Measurements from ENCODE around the gene RGS8.
A peak's percentile ranks its signal among the peaks of the same experiment; 100 is the strongest.

GRCh38 chr1:182703539-182703938, 19.2 kb upstream of the RGS8 start:
- TF ChIP-seq CTCF (IDR thresholded peaks at IDR 0.05) (no peak), GABPA (IDR thresholded peaks at IDR 0.05; ENCODE audit: low read depth) (no peak), RAD21 (IDR thresholded peaks at IDR 0.05; ENCODE audit: low read length) (peak; percentile 7)

All from SK-N-SH (cell line).